Measurements from ENCODE around the gene TRIM36.
A peak's percentile ranks its signal among the peaks of the same experiment; 100 is the strongest.

TRIM36 gene

GRCh38 chr5:115169487-115170133 is at the start of gene TRIM36:
Gene TRIM36 (minus strand): TSS chr5:115169908. CDS start chr5:115169634, 274 bp downstream.
- H3K27me3 ChIP-seq, result no peaks in the 10 kb centered on the region
- no peaks in the 10 kb centered on the region for H3K9me3 ChIP-seq
- TF ChIP-seq CTCF (IDR thresholded peaks at IDR 0.05), result no peak
- DNase-seq, result peak; percentile 91 to 95
- intact Hi-C loops (cut with DNase I; ENCODE audit: low total_unique reads), result no loop called here
- peak within 1 kb of the TSS; percentile 80 to 81 for H3K27ac ChIP-seq
- H3K4me3 ChIP-seq, result peak within 1 kb of the TSS; percentile 87 to 99
- peaks cover 0 to 31% (median 16%) of the 10 kb centered on the region in 4 donors for H3K4me1 ChIP-seq
- no peaks in the 10 kb centered on the region for H3K36me3 ChIP-seq

- intact Hi-C loops (cut with DNase I; ENCODE audit: low total_unique reads), result no loop called here
- peaks cover 0 to 62% (median 17%) of the 10 kb centered on the region in 4 donors for H3K4me1 ChIP-seq
- no peak for DNase-seq
- peak overlapping the region; percentile 43 for H3K27ac ChIP-seq
- TF ChIP-seq CTCF (IDR thresholded peaks at IDR 0.05), result no peak
- H3K27me3 ChIP-seq, result no peaks in the 10 kb centered on the region
- peaks cover 0 to 5% (median 4%) of the 10 kb centered on the region in 3 donors for H3K36me3 ChIP-seq
- H3K4me3 ChIP-seq, result no peak overlapping the region
- H3K9me3 ChIP-seq, result no peaks in the 10 kb centered on the region
Measured at GRCh38 chr5:115214541-115214940, 44.8 kb upstream of the TRIM36 start.

- no peak overlapping the region for H3K4me3 ChIP-seq
- peaks cover 0 to 5% (median 0%) of the 10 kb centered on the region in 3 donors for H3K36me3 ChIP-seq
- no peaks in the 10 kb centered on the region for H3K9me3 ChIP-seq
- no peak overlapping the region for H3K27ac ChIP-seq
- intact Hi-C loops (cut with DNase I; ENCODE audit: low total_unique reads), result no loop called here
- H3K4me1 ChIP-seq, result peaks cover 0 to 38% (median 13%) of the 10 kb centered on the region in 4 donors
- no peaks in the 10 kb centered on the region for H3K27me3 ChIP-seq
- peak in 1 of 2 donors; percentile 35 for DNase-seq
- no peak for TF ChIP-seq CTCF (IDR thresholded peaks at IDR 0.05)
Measured at GRCh38 chr5:115209279-115209678, 39.6 kb upstream of the TRIM36 start.

GRCh38 chr5:115202952-115203351 is 33.2 kb upstream of the TRIM36 start:
- Histone ChIP-seq H3K27me3 (no peaks in the 10 kb centered on the region), H3K4me1 (peaks cover 0 to 4% (median 0%) of the 10 kb centered on the region in 4 donors), H3K36me3 (no peaks in the 10 kb centered on the region), H3K27ac (no peak overlapping the region), H3K9me3 (no peaks in the 10 kb centered on the region), H3K4me3 (no peak overlapping the region)
- intact Hi-C loops (cut with DNase I; ENCODE audit: low total_unique reads), result no loop called here
- no peak for TF ChIP-seq CTCF (IDR thresholded peaks at IDR 0.05)
- DNase-seq, result no peak

- no peak for TF ChIP-seq CTCF (IDR thresholded peaks at IDR 0.05)
- Histone ChIP-seq H3K27ac (no peak overlapping the region), H3K9me3 (no peaks in the 10 kb centered on the region), H3K27me3 (no peaks in the 10 kb centered on the region), H3K36me3 (no peaks in the 10 kb centered on the region), H3K4me3 (no peak overlapping the region), H3K4me1 (peaks cover 0 to 9% (median 0%) of the 10 kb centered on the region in 4 donors)
- intact Hi-C loops (cut with DNase I; ENCODE audit: low total_unique reads), result no loop called here
- no peak for DNase-seq
Measured at GRCh38 chr5:115196161-115196560, 26.5 kb upstream of the TRIM36 start.
